ENCODE results near the gene CD68.
A peak's percentile ranks its signal among the peaks of the same experiment; 100 is the strongest.
"Not testable (repeated sequence)": the region's sequence is repeated elsewhere in the genome, so short reads cannot be mapped to it uniquely, and the experiment has no call there.

CD68 gene

DNA sequence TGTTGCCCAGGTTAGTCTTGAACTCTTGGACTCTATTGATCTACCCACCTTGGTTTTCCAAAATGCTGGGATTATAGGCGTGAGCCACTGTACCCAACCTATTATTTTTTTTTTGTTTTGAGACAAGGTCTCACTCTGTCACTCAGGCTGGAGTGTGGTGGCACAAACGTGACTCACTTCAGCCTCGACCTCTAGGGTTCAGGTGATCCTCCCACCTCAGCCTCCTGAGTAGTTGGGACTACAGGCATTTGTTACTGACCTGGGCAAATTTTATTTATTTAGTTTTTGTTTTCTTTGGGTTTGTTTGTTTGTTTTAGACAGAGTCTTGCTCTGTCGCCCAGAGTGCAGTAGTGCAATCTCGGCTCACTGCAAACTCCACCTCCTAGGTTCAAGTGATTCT lies 44.2 kb downstream of the CD68 start:
- no peak overlapping the region for H3K4me3 ChIP-seq
- no peak overlapping the region for H3K27ac ChIP-seq
- H3K9ac ChIP-seq = no peak overlapping the region
- H3K9me3 ChIP-seq (replicated peaks in 1 of 11) = no peaks in the 10 kb centered on the region
- H4K20me1 ChIP-seq = peaks cover 0 to 9% (median 0%) of the 10 kb centered on the region in 11 experiments; a peak in 7 of 22 replicates
- H3K27me3 ChIP-seq = no peaks in the 10 kb centered on the region
- H3K36me3 ChIP-seq = peaks cover 0 to 16% (median 8%) of the 10 kb centered on the region in 11 experiments; a peak in 10 of 22 replicates
- peaks cover 9 to 18% (median 16%) of the 10 kb centered on the region in 10 experiments for H3K4me1 ChIP-seq
- no peak for TF ChIP-seq Cebpa-rat (IDR thresholded peaks at IDR 0.05)
- no peak overlapping the region for H3K4me2 ChIP-seq

DNA sequence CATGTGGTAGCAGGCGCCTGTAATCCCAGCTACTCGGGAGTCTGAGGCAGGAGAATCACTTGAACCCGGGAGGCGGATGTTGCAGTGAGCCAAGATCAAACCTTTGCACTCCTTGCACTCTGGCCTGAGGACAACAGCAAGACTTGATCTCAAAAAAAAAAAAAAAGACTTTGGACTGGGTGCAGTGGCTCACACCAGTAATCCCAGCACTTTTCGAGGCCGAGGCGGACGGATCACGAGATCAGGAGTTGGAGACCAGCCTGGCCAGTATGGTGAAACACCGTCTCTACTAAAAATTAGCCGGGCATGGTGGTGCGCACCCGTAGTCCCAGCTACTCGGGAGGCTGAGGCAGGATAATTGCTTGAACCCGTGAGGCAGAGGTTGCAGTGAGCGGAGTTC lies 46.3 kb downstream of the CD68 start:
- not testable (repeated sequence) for H4K20me1 ChIP-seq; H3K4me3 ChIP-seq; H3K9ac ChIP-seq; H3K27me3 ChIP-seq; H3K9me3 ChIP-seq (replicated peaks in 1 of 11); H3K27ac ChIP-seq
- Histone ChIP-seq H3K4me1 (peaks cover 9 to 18% (median 16%) of the 10 kb centered on the region in 10 experiments), H3K4me2 (peak overlapping the region in 3 of 11 experiments; percentile 97 to 100 (median 97); a peak in 4 of 22 replicates), H3K36me3 (peaks cover 0 to 16% (median 8%) of the 10 kb centered on the region in 11 experiments; a peak in 10 of 22 replicates)

DNA sequence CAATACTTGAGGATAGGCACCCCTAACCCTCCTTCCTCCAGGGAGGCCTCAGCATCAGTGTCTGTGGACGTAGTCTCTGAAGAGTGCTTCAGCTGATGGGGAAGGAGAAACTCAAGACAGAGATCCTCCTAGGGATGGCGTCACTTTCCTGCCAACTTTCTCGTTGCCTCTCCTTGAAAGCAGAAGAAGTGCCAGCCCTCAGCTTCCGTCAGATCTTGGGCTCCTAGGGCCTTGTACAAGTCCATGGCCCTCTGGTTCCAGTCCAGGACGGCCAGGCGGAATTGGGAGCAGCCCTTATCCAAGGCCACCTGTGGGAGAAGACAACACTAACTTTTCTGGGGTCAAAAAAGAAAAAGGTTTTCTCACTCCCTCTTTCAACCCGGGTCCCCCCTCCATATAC lies 46.9 kb downstream of the CD68 start:
- TF ChIP-seq Cebpa-rat (IDR thresholded peaks at IDR 0.05) = no peak
- Histone ChIP-seq H3K4me1 (peaks cover 9 to 18% (median 16%) of the 10 kb centered on the region in 10 experiments), H3K36me3 (peaks cover 0 to 16% (median 8%) of the 10 kb centered on the region in 11 experiments; a peak in 10 of 22 replicates), H3K27ac (peak overlapping the region in 2 of 11 experiments; percentile 87 to 88; a peak in 2 of 22 replicates), H3K27me3 (no peaks in the 10 kb centered on the region), H4K20me1 (peaks cover 0 to 9% (median 0%) of the 10 kb centered on the region in 11 experiments; a peak in 7 of 22 replicates), H3K4me3 (peak overlapping the region in 8 of 10 experiments; percentile 73 to 89 (median 82); a peak in 16 of 20 replicates), H3K9ac (peak overlapping the region; percentile 84 to 98 (median 90); a peak in 16 of 22 replicates), H3K9me3 (replicated peaks in 1 of 11) (no peaks in the 10 kb centered on the region), H3K4me2 (peak overlapping the region; percentile 76 to 100 (median 94))

DNA sequence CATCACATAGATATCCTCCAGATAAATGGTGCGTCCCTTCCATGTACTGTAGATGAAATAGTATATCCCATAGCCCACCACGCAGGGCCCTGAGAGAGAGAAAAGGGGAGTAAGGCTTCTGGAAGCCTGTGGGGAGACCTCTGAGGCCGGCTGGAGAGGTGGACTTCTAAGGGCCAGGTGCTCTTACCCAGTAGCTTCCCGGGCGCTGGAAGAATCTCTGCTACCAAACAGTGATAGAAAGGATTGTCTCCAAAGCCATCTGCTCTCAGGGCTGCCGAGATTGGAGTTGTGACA lies 47.5 kb downstream of the CD68 start:
- no peak for TF ChIP-seq Cebpa-rat (IDR thresholded peaks at IDR 0.05)
- H3K9me3 ChIP-seq (replicated peaks in 1 of 11) = no peaks in the 10 kb centered on the region
- peaks cover 0 to 16% (median 8%) of the 10 kb centered on the region in 11 experiments; a peak in 10 of 22 replicates for H3K36me3 ChIP-seq
- peak overlapping the region; percentile 76 to 91 (median 86) for H3K27ac ChIP-seq
- H4K20me1 ChIP-seq = peaks cover 0 to 9% (median 0%) of the 10 kb centered on the region in 11 experiments; a peak in 7 of 22 replicates
- H3K4me3 ChIP-seq = peak overlapping the region; percentile 73 to 89 (median 82)
- peaks cover 9 to 18% (median 16%) of the 10 kb centered on the region in 10 experiments for H3K4me1 ChIP-seq
- peak overlapping the region; percentile 76 to 100 (median 94) for H3K4me2 ChIP-seq
- H3K9ac ChIP-seq = peak overlapping the region; percentile 84 to 98 (median 90)
- H3K27me3 ChIP-seq = no peaks in the 10 kb centered on the region

DNA sequence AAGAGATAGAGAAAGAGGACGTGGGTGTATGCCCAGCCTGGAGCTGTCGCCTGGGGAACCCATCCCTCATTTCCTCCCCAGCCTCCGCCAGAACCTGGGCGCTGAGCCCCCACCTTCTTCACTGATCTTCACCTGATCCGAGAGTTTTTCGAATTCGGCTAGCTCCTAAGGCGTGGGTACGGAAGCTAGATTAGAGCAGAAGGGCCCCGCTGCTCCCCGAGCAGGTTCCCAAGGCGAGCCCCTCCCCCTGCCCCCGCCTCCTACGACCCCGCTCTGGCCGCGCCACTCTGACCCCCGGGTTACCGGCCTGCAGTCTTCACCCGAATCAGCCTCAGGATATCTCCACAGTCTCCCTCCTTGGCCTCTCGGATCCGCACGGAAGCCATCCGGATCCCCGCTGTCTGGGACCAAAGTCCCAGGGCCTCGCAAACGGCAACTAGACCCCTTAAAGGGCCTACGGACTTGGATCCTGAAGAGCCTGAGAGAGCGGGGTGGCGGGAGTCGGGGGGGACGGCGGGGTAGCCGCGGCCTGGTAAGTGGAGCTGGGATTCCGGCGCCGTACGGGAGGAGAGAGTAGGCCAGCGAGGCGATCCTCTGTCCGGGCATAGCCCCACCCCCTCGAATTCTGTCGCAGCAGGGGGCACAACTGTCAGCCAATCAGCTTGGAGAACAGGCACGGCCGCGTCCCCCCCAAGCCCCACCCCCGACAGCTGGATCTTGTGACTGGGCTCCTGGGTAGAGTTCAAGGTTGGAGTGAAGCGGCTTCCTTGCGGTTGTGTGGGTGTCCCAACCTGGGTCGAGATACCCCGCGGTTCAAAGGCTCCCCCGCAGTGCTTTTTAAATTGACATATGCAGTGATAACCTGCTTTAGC lies 48.0 kb downstream of the CD68 start, which contains the start of gene SAT2:
Gene SAT2 (minus strand): TSS at position 572 of the 872 bp plus-strand sequence. CDS start 186 bp downstream, at position 386.
- Histone ChIP-seq H3K27ac (peak within 1 kb of the TSS; percentile 76 to 91 (median 86)), H3K27me3 (no peaks in the 10 kb centered on the region), H3K4me2 (peak within 1 kb of the TSS; percentile 76 to 100 (median 94)), H3K4me3 (peak within 1 kb of the TSS; percentile 73 to 89 (median 82)), H3K36me3 (peaks cover 0 to 16% (median 8%) of the 10 kb centered on the region in 11 experiments; a peak in 10 of 22 replicates), H3K4me1 (peaks cover 9 to 18% (median 17%) of the 10 kb centered on the region in 10 experiments), H3K9ac (peak within 1 kb of the TSS; percentile 84 to 98 (median 90)), H4K20me1 (peaks cover 0 to 9% (median 0%) of the 10 kb centered on the region in 11 experiments; a peak in 7 of 22 replicates), H3K9me3 (replicated peaks in 1 of 11) (no peaks in the 10 kb centered on the region)
- no peak for TF ChIP-seq Cebpa-rat (IDR thresholded peaks at IDR 0.05)

DNA sequence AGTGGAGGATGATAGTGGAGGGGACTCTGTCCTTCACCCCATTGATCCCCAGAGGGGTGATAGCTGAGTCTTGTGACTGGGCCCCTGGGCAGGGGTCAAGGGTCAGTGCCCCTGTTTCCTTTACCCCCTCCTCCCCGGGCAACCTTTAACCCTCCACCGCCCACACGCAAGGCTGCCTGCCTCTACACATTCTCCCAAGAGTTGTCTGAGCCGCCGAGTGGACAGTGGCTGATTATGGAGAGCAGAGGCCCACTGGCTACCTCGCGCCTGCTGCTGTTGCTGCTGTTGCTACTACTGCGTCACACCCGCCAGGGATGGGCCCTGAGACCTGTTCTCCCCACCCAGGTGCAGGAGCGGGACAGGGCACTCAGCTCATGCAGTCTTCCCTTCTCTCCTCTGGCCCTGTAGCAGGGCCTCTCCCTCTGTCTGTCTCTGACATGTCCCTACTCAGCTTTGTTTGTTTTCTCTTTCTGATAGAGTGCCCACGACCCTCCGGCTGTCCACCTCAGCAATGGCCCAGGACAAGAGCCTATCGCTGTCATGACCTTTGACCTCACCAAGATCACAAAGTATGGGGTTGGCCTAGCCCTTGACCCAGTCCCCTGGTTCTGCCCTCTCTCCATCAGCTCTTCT lies 50.6 kb downstream of the CD68 start, which contains the start of gene SHBG:
Gene SHBG (plus strand): TSS at position 197 of the 633 bp plus-strand sequence. CDS start 38 bp downstream, at position 235.
- no peaks in the 10 kb centered on the region for H3K27me3 ChIP-seq
- H3K36me3 ChIP-seq = peaks cover 0 to 15% (median 8%) of the 10 kb centered on the region in 11 experiments; a peak in 10 of 22 replicates
- H3K4me1 ChIP-seq = peaks cover 9 to 25% (median 22%) of the 10 kb centered on the region in 10 experiments
- no peaks in the 10 kb centered on the region for H3K9me3 ChIP-seq (replicated peaks in 1 of 11)
- H4K20me1 ChIP-seq = peaks cover 0 to 9% (median 0%) of the 10 kb centered on the region in 11 experiments; a peak in 7 of 22 replicates
- no peak within 1 kb of the TSS; a peak in 1 of 22 replicates for H3K27ac ChIP-seq
- TF ChIP-seq Cebpa-rat (IDR thresholded peaks at IDR 0.05) = no peak
- peak within 1 kb of the TSS in 2 of 11 experiments; percentile 23 to 36; a peak in 1 of 22 replicates for H3K9ac ChIP-seq
- H3K4me2 ChIP-seq = no peak within 1 kb of the TSS
- H3K4me3 ChIP-seq = no peak within 1 kb of the TSS
